Ascending aorta (tissue), 2 donors: ENCODE data around the gene TMEM53. TPM values are rescaled to one million over a fixed set of nuclear protein-coding genes. Genes with fewer than 3 reads are reported as not detected.

Source experiments
- DNase-seq, 2 donors: peaks; one replicate each; pipeline ENCODE4 v3.0.0-alpha.2; 2019; ENCODE audit warnings: low spot score in 2 of 2
- H3K27ac ChIP-seq, 2 donors: fragments of 200-600 bp; sonication (generic); one replicate each; pipeline ENCODE4 v1.5.1; 2016 to 2017; ENCODE audit warnings: mild to moderate bottlenecking in 1 of 2
- H3K27me3 ChIP-seq: fragments of 200-600 bp; sonication (generic); one replicate; pipeline ENCODE4 v1.5.1; 2017
- H3K36me3 ChIP-seq, 2 donors: fragments of 200-600 bp; sonication (generic); one replicate each; pipeline ENCODE4 v1.5.1; 2016
- H3K4me1 ChIP-seq, 2 donors: fragments of 200-600 bp; sonication (generic); one replicate each; pipeline ENCODE4 v1.5.1; 2016 to 2017; ENCODE audit warnings: mild to moderate bottlenecking in 1 of 2
- H3K4me3 ChIP-seq, 2 donors: fragments of 200-600 bp; sonication (generic); one replicate each; pipeline ENCODE4 v1.5.1; 2016 to 2017; ENCODE audit warnings: mild to moderate bottlenecking in 1 of 2
- H3K9me3 ChIP-seq, 2 donors: fragments of 200-600 bp; sonication (generic); one replicate each; pipeline ENCODE4 v1.5.1; 2016
- intact Hi-C: fragments of 100-400 bp; cut with DNase I; formaldehyde crosslinking; loops from one replicate; pipeline ENCODE4 v1.15.1; 2023
- total RNA-seq: library from RNA; depleted of rRNA; stranded (reverse); fragments of >200 nt; gene quantifications from one replicate; pipeline ENCODE4 v1.1.0, GENCODE V29; 2016
- TF ChIP-seq, protein P1 (sequence below), 3 experiments: fragments of 200-600 bp in 2 of 3; fragments of 450-650 bp in 1 of 3; sonication (generic) in 2 of 3; IDR thresholded peaks; one replicate each; pipeline ENCODE4 v1.5.1; 2016 to 2019; ENCODE audit warnings: antibody characterized with exemption in 3 of 3, mild to moderate bottlenecking in 1 of 3, moderate library complexity in 1 of 3

The TMEM53 gene
- total RNA-seq, 1 donor from 2014 or later, result 9.2 TPM

- intact Hi-C loops, result loop anchor here (5.0 kb wide), 1 partner anchor 436 kb away; no protein-coding TSS in a partner anchor
- Histone ChIP-seq H3K4me1 (no peaks in the 10 kb centered on the region), H3K9me3 (no peaks in the 10 kb centered on the region), H3K36me3 (peaks cover 33 to 41% of the 10 kb centered on the region in 2 donors), H3K27ac (no peak overlapping the region), H3K27me3 (no peaks in the 10 kb centered on the region), H3K4me3 (no peak overlapping the region)
- TF ChIP-seq, protein P1, sequence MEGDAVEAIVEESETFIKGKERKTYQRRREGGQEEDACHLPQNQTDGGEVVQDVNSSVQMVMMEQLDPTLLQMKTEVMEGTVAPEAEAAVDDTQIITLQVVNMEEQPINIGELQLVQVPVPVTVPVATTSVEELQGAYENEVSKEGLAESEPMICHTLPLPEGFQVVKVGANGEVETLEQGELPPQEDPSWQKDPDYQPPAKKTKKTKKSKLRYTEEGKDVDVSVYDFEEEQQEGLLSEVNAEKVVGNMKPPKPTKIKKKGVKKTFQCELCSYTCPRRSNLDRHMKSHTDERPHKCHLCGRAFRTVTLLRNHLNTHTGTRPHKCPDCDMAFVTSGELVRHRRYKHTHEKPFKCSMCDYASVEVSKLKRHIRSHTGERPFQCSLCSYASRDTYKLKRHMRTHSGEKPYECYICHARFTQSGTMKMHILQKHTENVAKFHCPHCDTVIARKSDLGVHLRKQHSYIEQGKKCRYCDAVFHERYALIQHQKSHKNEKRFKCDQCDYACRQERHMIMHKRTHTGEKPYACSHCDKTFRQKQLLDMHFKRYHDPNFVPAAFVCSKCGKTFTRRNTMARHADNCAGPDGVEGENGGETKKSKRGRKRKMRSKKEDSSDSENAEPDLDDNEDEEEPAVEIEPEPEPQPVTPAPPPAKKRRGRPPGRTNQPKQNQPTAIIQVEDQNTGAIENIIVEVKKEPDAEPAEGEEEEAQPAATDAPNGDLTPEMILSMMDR (IDR thresholded peaks at IDR 0.05), result no peak
- DNase-seq, result no peak
These were observed 20.9 kb downstream of the TMEM53 start for GRCh38 chr1:44653107-44653964.

GRCh38 chr1:44652445-44653106, 21.7 kb downstream of the TMEM53 start:
- no peaks in the 10 kb centered on the region for H3K27me3 ChIP-seq
- H3K36me3 ChIP-seq, result peaks cover 38 to 47% of the 10 kb centered on the region in 2 donors
- H3K4me3 ChIP-seq, result no peak overlapping the region
- intact Hi-C loops, result loop anchor here (1.0 to 5.0 kb wide), 2 partner anchors 43 to 435 kb away; no protein-coding TSS in a partner anchor
- peak in 1 of 2 donors; percentile 86 for DNase-seq
- H3K9me3 ChIP-seq, result no peaks in the 10 kb centered on the region
- H3K4me1 ChIP-seq, result no peaks in the 10 kb centered on the region
- peak overlapping the region in 1 of 2 donors; percentile 42 for H3K27ac ChIP-seq
- TF ChIP-seq, protein P1 (IDR thresholded peaks at IDR 0.05), result peak; percentile 91 to 97 (median 91)

GRCh38 chr1:44651069-44651468, 23.2 kb downstream of the TMEM53 start:
- TF ChIP-seq, protein P1 (IDR thresholded peaks at IDR 0.05), result no peak
- H3K27ac ChIP-seq, result no peak overlapping the region
- H3K36me3 ChIP-seq, result peaks cover 38 to 52% of the 10 kb centered on the region in 2 donors
- intact Hi-C loops, result loop anchor here (5.0 kb wide), 1 partner anchor 434 kb away; no protein-coding TSS in a partner anchor
- H3K4me3 ChIP-seq, result no peak overlapping the region
- no peak for DNase-seq
- H3K4me1 ChIP-seq, result peaks cover under 1 to 5% of the 10 kb centered on the region in 2 donors
- H3K9me3 ChIP-seq, result no peaks in the 10 kb centered on the region
- H3K27me3 ChIP-seq, result no peaks in the 10 kb centered on the region

DNA sequence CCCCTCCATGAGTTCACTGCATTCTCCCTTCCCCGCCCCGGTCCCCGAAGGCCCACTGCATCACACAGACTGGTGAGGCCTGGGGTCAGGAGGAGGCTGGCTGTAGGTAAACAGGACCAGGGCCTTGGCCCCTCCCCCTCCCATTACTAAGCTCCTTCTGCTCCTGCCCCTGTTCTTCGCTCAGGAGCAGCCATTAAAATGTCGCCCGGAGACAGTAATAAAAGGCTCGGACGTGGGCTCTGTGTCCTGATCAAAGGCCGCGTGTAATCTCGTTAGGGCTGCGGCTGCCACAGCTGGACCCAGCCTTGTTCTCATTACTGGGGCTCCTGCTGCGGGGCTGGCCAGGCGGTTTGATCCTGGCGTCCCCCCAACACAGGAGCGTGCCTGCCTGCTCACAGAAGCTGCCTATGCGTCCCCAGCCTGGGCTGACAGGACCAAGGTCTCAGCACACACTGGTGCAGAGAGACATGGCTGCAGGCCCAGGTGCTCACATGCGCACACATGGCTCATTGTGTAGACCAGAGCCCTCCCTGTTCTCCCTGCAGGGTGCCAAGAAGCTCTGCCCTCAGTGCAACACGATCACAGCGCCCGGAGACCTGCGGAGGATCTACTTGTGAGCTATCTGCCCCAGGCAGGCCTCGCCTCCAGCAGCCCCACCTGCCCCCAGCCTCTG, 24.0 kb downstream of the TMEM53 start:
- intact Hi-C loops, result loop anchor here (5.0 kb wide), 1 partner anchor 433 kb away; no protein-coding TSS in a partner anchor
- Histone ChIP-seq H3K9me3 (no peaks in the 10 kb centered on the region), H3K4me1 (peaks cover 3 to 11% of the 10 kb centered on the region in 2 donors), H3K4me3 (no peak overlapping the region), H3K27ac (no peak overlapping the region), H3K27me3 (no peaks in the 10 kb centered on the region), H3K36me3 (peaks cover 38 to 52% of the 10 kb centered on the region in 2 donors)
- DNase-seq, result no peak
- TF ChIP-seq, protein P1 (IDR thresholded peaks at IDR 0.05), result no peak

DNA sequence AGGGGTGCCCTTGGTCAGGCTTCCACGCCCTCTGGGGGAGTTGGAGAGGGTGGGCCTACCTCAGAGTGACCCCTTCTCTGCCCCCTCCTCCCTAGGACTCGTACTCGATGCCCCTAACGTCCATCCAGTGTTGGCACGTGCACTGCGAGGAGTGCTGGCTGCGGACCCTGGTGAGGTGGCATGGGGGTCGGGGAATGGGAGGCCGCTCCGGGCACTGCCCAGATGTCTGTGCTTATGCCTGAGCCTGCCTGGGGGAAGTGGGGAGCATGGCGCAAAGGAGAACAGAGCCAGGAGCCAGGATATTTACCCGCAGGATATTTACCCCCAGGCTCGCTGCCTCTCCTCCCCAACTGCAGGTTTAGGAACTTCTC, 24.5 kb downstream of the TMEM53 start:
- intact Hi-C loops, result loop anchor here (5.0 kb wide), 1 partner anchor 432 kb away; no protein-coding TSS in a partner anchor
- no peak for DNase-seq

More for the DNA sequence above, 24.5 kb downstream of the TMEM53 start:
- Histone ChIP-seq H3K4me1 (peaks cover 3 to 17% of the 10 kb centered on the region in 2 donors), H3K4me3 (no peak overlapping the region), H3K36me3 (peaks cover 38 to 51% of the 10 kb centered on the region in 2 donors), H3K27ac (no peak overlapping the region), H3K9me3 (no peaks in the 10 kb centered on the region), H3K27me3 (no peaks in the 10 kb centered on the region)
- TF ChIP-seq, protein P1 (IDR thresholded peaks at IDR 0.05), result no peak
